ENCODE measurements around the gene ESYT1.

DNA sequence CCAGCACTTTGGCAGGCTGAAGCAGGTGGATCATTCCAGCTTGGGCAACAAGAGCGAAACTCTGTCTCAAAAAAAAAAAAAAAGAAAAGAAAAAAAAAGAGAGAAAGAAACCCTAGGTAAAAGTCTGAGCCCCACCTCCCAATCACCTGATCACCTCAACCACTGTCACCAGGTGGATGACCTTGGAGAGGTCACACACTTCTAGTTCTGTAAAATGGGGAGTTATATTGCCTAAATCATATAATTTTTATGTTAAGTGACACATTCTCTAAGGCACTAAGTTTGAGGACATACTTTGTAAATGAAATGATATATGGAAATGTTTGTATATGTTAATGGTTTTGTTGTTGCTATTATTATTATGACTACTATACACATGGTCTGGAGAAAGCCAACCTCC lies 49.6 kb upstream of the ESYT1 start:
- no peak for TF ChIP-seq EZH2 (IDR thresholded peaks at IDR 0.05; ENCODE audit: insufficient read depth, poor library complexity, severe bottlenecking)
- no peak for TF ChIP-seq EZH2phosphoT487 (IDR thresholded peaks at IDR 0.05; ENCODE audit: insufficient read depth, low read depth)
